Embryonic facial prominence (tissue), 1 donor: Measurements from ENCODE around the gene ITSN2.

Source experiments
- DNase-seq: peaks from one replicate; pipeline ENCODE4 v3.0.0-alpha.2; 2016; ENCODE audit errors: extremely low spot score

The ITSN2 gene

DNA sequence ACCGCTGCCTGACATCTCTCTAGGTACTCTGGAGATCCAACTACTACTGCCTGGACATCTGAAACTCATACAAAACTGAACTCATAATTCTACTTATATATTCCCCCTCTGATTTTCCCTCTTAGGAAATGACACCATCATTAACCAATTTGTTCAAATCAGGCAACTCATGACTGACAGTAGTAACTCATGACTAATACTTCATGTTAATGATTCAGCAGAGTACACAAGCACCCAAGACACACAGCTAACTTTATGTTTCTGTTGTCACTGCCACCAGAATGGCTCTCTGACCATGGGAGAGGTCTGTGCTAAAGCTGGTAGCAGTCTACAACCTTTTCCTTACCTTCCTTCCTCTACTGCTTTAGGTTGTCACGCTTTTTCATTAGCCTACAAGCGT, 91.1 kb downstream of the ITSN2 start:
- DNase-seq: no peak

DNA sequence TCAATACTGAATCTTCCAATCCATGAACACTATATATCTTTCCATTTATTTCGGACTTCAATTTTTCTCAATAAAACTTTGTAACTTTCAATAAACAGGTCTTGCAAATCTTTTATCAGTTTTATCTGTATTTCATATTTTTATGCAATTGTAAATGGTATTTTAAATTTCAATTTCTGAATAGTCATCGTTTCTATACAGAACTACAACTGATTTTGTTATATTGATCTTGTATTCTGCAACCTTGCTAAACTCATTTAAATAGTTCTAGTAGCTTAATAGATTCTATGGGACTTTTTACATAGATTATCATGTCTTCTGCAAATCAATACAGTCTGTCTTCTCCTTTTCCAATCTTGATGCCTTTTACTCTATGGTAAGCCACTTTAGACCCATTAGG, 95.1 kb downstream of the ITSN2 start:
- no peak for DNase-seq

DNA sequence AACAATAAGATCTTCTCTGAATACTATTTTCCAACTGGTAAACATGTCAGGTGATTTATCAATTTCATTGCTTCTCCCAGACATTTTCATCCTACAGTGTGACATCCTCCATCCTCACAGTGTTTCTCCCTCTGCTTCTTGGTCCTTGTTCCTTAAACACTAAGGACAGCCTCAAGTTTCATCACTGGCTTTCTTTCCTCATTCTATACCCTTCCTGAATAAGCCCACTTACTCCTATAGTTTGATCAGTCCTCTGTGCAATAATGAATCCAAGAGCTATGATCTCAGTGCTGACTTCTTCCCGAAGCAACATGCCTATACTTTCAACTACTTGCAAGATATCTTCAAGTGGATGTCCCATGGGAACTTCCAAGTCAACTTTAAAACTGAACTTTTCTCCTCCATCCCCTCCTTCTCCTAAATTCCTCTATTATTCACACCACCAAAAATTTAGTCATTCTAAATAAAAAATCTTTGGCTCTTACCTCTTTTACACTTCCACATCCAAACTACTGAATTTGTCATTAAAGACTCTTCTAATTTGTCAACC, 97.8 kb downstream of the ITSN2 start:
- no peak for DNase-seq

DNA sequence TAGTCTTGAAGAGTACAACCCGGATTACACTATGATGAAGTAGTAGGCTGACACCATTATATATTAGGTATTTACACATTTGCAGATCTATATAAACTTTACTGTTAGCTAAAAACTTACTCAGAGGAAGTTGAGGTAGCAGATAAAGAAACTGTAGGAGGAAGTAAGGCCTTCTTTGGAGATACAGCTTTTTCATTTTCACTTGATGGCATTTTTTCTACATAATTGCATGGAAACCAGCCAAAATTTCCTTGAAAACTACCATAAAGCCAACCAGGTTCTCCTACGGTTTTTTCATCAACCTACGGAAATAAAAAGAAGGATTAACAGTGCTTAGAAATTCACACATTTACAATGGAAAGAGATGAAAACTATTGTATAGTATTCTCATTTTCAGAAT, 98.9 kb downstream of the ITSN2 start:
- no peak for DNase-seq

DNA sequence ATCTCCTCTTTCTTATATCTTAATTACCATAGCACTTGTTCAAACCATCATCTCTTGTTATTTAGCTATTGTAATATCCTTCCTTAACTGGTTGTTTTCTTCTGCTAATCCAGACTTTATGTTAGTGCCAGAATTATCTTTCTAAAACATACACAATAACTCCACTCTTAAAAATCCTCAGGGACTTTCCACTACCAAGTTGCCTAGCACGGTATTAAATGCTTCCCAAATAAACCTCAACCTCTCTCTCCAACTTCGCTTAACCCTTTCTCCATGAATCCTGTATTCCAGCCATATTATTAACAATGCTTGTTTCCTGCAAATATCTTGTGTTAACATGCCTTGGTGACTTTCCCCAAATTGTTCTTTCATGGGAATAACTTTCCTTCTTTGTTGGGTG, 101.0 kb downstream of the ITSN2 start:
- no peak for DNase-seq

DNA sequence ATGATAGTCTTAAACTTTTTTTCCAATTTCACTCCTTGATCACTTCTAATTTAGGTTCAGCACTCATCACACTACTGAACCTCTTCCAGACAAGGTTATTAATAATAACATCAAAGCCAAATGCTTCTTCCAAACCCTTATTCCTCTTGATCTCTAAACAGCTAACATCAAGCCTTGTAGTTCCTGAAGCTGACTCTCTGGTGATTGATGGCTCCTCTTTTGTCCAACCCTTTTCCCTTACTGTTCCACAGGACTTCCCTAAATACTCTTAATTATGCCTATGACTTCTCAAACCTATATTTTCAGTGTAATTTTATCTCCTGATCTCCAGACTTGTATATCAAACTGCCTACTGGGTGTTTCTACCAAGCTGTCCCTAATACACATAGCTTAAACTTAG, 101.6 kb downstream of the ITSN2 start:
- no peak for DNase-seq

DNA sequence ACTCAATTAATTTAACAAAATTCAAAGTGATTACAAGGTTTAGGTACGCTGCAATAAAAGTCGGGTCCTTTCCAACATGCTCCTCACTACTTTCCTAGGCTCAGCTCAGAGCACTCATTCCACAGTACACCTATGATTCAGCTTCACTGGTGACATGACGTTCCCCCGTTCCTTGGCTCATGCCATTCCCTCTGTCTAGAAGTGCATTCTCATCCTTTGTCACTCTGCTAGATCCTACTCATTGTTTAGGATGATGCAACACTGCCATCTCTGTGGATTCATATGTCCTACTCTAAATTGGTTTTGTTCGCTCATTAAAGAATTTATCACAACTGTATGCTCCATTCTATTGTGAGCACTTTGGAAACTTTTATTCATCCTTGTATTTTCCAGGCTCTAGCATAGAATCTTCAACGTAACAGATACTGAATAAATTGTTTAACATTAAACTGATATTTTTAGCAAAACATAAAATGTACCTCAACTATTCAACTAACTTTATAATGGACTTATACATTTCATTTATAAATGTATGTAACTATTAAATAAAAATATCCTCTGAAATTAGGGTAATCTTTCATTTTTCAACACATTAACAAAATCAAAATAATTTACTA, 106.9 kb downstream of the ITSN2 start:
- no peak for DNase-seq

DNA sequence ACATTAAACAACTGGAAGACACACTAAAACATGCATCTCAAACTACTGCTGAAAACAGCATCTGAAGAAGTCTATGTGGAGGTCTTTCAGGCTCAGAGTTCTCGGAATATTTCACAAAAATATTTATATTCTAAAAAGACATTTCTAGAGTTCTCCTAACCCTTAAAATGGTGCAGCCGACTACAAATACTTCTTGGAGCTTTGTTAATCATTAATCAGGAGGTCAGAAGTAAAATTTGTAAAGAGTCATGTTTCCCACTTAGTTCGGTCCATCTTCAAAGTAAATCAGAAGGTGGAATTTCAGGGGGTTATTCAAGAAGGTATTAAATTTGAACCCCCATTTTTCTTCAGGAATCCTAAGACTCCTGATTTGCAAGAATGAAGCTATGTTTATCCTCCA, 112.7 kb downstream of the ITSN2 start:
- no peak for DNase-seq

DNA sequence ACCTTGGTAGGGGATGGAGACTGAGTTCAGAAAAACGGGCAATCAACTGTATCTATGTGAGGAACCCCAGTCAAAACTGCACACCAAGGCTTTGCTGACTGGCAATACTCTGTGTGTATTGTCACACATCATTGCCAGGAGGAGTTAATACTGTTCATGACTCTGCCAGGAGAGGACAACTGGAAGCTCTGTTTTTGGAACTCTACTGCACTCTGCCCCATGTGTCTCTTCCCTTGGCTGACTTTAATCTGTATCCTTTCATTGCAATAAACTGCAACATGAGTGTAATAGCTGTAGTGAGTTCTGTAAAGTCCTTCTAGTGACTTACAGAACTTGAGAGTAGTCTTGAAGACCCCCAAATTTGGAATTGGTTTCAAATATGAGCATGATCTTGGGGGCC, 113.2 kb downstream of the ITSN2 start:
- DNase-seq: no peak

DNA sequence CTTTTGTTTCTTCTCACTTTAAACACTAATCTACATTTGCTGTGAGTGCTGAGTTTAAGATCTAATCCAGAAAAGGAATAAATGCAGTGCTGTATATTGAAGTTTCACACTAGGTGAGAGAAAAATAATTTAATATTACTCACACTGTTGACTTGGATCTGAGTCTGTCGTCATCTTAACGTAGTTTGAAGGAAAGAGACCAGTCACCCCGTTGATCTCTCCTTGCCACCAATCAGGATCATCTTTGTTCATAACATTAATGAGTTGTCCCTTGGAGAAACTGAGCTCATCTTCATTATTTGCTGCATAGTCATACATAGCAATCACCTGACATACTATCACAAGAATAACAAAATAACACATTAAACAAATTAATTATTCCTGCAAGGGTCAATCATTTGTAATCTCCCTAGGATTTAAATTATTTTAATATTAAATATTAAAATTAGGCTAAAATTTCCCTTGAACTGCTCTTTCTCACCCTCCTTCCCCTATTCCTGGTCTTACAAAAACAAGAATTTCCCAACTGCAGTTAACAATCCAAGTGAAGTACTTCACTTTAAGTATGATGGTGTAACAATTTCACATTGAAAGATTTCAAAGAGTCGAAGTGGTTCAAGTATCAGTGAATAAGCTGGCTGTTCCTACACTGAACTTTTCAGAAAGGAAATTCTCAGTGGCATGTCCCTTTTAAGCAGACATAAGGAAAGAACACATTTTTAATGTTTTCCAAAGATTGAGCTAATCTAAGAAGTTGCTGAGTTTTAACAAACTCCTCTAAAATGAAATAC, 114.2 kb downstream of the ITSN2 start:
- DNase-seq: no peak

DNA sequence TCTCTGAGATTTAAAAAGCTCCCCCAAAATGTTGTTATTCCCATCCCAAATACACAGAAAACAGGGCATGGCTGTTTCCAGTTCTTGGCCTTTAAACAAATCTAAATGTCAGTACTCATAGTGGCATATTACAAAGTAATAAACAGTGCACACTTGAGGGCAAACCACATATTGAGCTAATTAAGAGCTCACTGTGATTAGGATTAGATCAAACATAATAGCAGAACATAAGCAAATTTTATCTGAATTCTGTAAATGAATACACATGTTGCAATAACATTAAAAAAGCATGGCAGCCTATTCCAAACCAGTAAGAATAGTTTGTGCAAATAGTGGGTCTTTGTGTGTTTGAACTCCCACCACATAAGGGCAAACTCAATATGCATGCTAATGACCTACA, 118.8 kb downstream of the ITSN2 start:
- DNase-seq: no peak

DNA sequence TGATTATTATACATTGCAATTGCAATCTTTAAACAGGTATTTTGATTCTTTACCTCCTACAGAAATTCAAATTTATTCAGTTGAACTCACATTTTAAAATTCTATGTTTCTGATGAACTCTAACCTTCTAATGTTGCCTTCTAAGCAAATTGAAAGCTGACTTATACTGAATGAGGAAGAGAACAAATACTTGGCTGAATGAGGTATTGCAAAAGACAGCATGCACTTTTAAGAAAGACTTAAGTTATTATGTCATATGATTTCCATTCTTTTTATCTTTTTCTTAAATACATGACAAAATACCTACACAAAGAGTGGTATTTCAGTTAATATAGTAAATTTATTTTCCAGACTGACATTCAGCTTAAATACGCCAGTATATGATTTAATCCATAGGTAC, 120.8 kb downstream of the ITSN2 start:
- no peak for DNase-seq

DNA sequence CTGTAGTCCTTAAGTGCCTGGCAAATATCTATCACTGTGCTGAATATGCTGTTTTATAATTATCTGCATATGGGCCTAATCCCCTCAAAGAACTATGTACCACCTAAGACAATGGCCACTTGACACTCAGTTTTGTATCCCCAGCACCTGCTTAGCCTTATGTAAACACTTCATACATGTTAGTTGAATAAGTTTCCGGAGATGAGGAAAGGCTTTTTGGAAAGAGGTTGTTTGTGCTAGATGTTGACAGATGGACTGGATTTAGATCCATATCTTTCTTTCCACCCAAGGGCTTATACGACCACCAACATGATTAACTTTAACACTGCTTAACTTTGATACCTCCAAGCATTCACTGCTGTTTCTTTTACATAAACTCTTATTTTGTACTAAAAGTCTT, 122.2 kb downstream of the ITSN2 start:
- no peak for DNase-seq

DNA sequence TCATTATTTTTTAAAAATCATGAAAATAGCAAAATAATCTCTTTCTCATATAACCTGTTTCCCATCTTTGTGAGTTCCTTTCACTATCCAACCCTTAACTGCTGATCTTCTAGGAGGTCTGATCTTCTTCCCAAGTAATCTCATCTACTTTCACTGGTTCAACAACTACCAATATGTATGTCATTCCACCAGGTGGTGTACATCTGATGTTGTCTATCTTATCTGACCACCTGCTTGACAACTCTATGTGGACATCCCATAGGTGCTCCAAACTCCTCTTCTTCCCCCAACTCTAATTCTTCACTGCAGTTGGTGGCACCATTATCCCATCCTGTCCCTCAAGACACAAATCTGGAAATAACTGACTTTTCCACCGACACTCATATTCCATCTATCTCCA, 123.0 kb downstream of the ITSN2 start:
- no peak for DNase-seq

DNA sequence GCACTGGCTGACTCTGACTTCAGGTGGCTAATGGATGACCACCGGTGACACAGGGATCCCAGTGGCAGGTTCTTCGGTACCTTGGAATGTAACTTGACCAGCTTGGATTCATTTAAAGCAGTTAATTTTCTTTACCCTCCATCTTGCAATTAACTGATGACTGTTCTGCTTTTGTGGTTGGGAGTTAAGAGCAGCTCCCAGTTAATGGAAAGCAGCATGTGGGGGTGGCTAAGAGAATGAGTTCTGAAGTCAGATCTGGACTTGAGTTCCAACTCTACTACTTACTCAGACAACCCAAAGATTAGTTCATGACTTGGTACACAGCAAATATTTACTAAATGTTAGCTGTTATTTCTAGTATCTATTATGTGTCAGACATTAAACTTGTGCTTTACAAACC, 127.0 kb downstream of the ITSN2 start:
- DNase-seq: no peak

DNA sequence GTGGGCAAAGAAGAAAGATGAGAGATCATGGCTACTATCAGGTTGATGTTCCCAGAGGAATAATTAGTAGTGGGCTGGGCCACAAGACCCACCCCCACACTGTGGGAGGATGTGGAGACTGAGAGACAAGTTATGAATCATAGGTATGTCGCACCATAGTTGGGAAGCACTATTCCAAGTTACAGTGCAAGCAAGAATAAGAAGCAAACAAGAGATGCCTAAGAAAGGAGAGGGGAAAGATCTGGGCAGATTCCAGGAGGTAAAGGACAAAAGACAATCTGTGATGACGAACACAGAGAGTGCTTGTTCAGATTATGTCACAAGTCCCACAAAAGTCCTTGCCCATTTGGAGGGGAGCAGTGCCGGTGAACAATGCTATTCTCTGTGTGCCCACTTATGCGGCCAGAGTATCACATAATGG, 128.9 kb downstream of the ITSN2 start:
- no peak for DNase-seq

DNA sequence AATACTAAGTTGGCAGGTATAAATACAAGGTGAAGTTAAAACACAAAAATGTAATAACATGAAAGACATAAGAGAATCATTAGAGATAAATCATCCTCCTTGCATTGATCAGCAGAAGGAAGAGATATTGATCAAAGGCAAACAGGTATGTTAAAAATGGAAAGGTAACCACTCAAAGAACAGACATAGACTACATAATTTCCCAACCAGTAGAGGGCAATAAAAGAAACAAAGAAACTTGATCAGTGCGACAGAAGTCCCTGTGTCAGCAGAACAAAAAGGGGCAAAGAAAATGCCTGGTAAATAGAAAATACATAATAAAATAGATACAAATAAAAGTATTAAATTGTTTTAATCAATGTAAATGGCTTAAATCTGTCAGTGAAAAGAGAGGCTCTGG, 131.9 kb downstream of the ITSN2 start:
- DNase-seq: no peak

DNA sequence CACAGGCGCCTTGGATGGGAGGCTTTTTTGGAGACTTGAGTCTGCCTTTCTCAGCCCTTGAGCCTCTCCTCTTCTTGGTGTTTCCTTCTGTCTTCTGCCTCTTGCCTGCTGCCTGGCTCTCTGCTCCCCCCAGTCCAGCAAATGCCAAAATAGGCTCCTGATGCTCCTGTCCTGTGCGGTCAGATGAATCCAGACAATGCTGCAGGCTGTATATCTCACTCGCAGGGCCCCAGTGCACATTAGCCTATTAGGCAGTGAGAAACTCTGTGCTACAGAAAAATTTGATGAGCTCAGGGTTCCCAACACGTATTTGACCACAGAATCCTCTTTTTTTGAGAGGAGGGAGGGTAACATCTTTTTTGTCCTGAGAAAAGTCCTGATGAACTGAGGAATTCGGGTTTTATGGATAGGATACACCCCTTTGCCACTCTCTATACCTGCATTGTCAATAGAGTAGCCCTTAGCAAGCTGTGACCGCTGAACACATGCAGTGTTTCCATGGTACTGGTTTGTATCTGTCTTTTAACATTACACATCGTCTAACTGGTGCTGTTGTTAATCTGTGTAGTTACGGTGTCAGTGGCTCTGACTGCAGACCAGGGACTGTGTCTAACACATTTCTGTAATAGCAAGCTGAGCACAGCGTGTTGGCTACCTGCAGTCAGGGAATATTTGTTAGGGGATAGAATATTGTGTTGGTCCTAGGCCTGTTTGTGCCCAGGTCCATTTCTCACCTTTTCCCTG, 134.7 kb downstream of the ITSN2 start:
- no peak for DNase-seq

DNA sequence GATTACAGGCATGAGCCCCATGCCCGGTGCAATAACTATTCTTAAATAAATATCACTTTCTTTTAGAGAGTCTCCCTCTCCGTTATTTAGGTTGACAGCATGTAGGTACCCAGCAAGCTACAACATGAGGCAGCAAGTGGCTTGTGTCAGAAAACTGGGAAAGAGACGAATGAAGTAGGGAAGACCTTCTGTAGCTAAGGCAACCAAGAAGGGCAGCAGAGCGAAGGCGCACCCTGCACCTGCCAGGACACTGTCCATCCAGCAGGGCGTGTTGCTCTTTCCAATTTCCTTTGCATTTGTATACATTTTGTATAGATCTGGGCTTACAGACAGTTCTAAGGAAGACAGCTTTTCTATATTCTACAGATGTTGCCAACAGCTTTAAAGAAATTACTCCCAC, 137.4 kb downstream of the ITSN2 start:
- no peak for DNase-seq

DNA sequence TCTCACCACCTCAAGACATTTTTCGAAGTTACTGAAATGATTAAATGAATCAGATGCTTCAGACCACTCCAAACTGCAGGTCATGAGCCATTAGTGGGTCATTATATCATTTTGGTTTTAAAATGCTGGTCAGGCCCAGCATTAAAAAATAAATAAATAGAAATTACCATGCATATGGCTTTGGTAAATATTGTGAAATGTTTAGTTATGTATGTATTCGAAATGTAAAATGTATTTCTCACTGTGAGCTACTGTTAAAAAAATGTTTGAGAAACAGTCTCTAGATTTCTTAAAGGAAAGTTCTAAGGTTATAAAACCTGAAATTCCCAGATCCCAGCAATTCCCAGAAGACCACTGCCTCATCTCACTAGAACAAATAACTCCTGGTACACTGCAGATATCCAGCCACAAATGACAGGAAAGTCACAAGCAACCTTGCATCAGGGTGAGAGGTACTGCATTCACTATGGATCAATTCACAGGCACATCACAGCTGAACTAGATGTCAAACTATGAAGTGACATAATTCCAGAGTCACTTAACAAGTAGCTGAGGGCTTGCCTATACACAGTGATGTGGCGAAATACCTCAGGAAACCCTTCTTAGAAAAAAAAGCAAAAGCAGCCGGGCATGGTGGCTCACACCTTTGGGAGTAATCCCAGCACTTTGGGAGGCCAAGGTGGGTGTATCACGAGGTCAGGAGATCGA, 138.8 kb downstream of the ITSN2 start:
- no peak for DNase-seq

DNA sequence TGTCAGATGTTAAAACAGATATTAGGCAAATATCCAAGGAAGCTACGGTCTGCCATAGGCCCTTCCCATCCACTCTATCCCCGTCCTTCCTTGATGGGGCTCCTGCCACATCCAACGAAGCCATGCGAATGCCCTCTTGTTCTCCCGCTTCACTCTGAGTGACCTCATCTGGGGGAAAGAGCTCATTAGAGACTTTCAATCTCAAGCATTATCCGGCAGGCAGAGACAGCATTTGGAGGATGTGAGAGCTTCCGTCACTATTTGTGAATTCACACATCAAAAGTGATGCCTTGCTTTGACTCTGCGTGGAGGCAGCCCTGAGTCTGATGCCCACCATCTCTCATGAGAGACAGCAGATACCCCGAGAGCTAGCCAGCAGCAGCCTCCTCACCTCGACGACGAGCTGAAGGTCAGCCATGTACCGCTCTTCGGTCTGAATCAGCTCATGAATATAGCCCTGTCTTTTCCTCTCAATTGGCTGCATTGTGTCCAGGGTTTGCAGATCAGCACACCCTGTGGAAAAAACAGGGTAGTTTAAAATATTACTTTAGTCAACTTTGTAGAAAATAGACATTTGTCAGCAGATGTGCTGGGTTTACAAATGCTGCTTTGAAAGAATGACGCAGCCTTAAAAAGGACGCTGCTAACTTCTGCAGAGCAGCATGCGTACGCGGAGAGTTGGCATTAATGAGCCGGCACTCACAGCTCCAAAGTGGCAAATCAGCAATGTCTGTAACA, 139.6 kb downstream of the ITSN2 start:
- no peak for DNase-seq
